BE2C (cell line): ENCODE measurements around the gene MRM2.

ENCODE experiments used
- DNase-seq: peaks from one replicate; pipeline ENCODE4 v3.0.0-alpha.2; 2020
- H3K27me3 ChIP-seq: fragments of 250-450 bp; sonication (Bioruptor Pico); 2 replicates; pipeline ENCODE4 v1.5.1; 2020; ENCODE audit warnings: mild to moderate bottlenecking
- H3K36me3 ChIP-seq: fragments of 250-450 bp; sonication (Bioruptor Pico); 2 replicates; pipeline ENCODE4 v1.5.1; 2020; ENCODE audit warnings: mild to moderate bottlenecking
- H3K4me1 ChIP-seq: fragments of 250-450 bp; sonication (Bioruptor Pico); 2 replicates; pipeline ENCODE4 v1.5.1; 2020
- H3K4me3 ChIP-seq: 2 replicates; pipeline ENCODE4 v1.5.1; 2011; ENCODE audit warnings: low read depth, low read length
- H3K9me3 ChIP-seq: fragments of 250-450 bp; sonication (Bioruptor Pico); 2 replicates; pipeline ENCODE4 v1.5.1; 2020
- CTCF ChIP-seq: IDR thresholded peaks from 2 replicates; pipeline ENCODE4 v1.5.1; 2012; ENCODE audit warnings: mild to moderate bottlenecking, low read depth, low read length

Gene MRM2

GRCh38 chr7:2201128-2201527, 40.9 kb downstream of the MRM2 start:
- no peak for DNase-seq
- TF ChIP-seq CTCF = no peak
- Histone ChIP-seq H3K4me1 (peaks cover 5% of the 10 kb centered on the region; the same call in 1 of the 2 replicates), H3K9me3 (no peaks in the 10 kb centered on the region), H3K4me3 (no peak overlapping the region), H3K27me3 (no peaks in the 10 kb centered on the region), H3K36me3 (peaks cover 27% of the 10 kb centered on the region)

GRCh38 chr7:2200584-2200980, 41.4 kb downstream of the MRM2 start:
- peaks cover 33% of the 10 kb centered on the region for H3K36me3 ChIP-seq
- H3K27me3 ChIP-seq = no peaks in the 10 kb centered on the region
- H3K4me1 ChIP-seq = peaks cover 5% of the 10 kb centered on the region; the same call in 1 of the 2 replicates
- no peak for TF ChIP-seq CTCF
- DNase-seq = no peak
- H3K9me3 ChIP-seq = peaks cover 2% of the 10 kb centered on the region
- H3K4me3 ChIP-seq = no peak overlapping the region

GRCh38 chr7:2199956-2200583, 41.9 kb downstream of the MRM2 start:
- H3K4me1 ChIP-seq = peaks cover 5% of the 10 kb centered on the region; the same call in 1 of the 2 replicates
- peaks cover 6% of the 10 kb centered on the region for H3K9me3 ChIP-seq
- H3K4me3 ChIP-seq = no peak overlapping the region
- no peaks in the 10 kb centered on the region for H3K27me3 ChIP-seq
- peaks cover 38% of the 10 kb centered on the region for H3K36me3 ChIP-seq
- DNase-seq = no peak
- TF ChIP-seq CTCF = no peak

- no peak for TF ChIP-seq CTCF
- no peaks in the 10 kb centered on the region for H3K27me3 ChIP-seq
- no peak overlapping the region for H3K4me3 ChIP-seq
- no peak for DNase-seq
- H3K4me1 ChIP-seq = peaks cover 5% of the 10 kb centered on the region; the same call in 1 of the 2 replicates
- H3K36me3 ChIP-seq = peaks cover 42% of the 10 kb centered on the region
- H3K9me3 ChIP-seq = peaks cover 6% of the 10 kb centered on the region
Measured at GRCh38 chr7:2199528-2199927, 42.5 kb downstream of the MRM2 start.

GRCh38 chr7:2198760-2199159, 43.2 kb downstream of the MRM2 start:
- Histone ChIP-seq H3K4me1 (peaks cover 2% of the 10 kb centered on the region; the same call in 1 of the 2 replicates), H3K9me3 (peaks cover 6% of the 10 kb centered on the region), H3K4me3 (no peak overlapping the region), H3K27me3 (no peaks in the 10 kb centered on the region), H3K36me3 (peaks cover 38% of the 10 kb centered on the region)
- no peak for DNase-seq
- TF ChIP-seq CTCF = no peak

GRCh38 chr7:2198206-2198605, 43.8 kb downstream of the MRM2 start:
- no peak for DNase-seq
- no peak for TF ChIP-seq CTCF
- Histone ChIP-seq H3K4me3 (no peak overlapping the region), H3K4me1 (no peaks in the 10 kb centered on the region), H3K9me3 (peaks cover 6% of the 10 kb centered on the region), H3K36me3 (peaks cover 38% of the 10 kb centered on the region), H3K27me3 (no peaks in the 10 kb centered on the region)
